Heart right ventricle (tissue), 16 donors: ENCODE results near the gene SURF2. TPM values are rescaled to one million over a fixed set of nuclear protein-coding genes. Genes with fewer than 3 reads are reported as not detected.

Experiments
- ATAC-seq, 8 donors: fragments of 200-7000 bp; cut with Tn5 transposase; one replicate each; pipeline ENCODE4 v1.9.1; 2020; ENCODE audit warnings: mild to moderate bottlenecking in 8 of 8, moderate library complexity in 8 of 8, moderate number of reproducible peaks in 1 of 8
- DNase-seq, 2 donors: peaks; one replicate each; pipeline ENCODE4 v3.0.0-alpha.2; 2020
- H3K27ac ChIP-seq, 10 donors: fragments of 200-600 bp; sonication (generic) in 2 of 10; one replicate each; pipeline versions ENCODE4 v1.5.0 to v1.8.0; 2020 to 2022; ENCODE audit warnings: mild to moderate bottlenecking in 3 of 10
- H3K27me3 ChIP-seq, 7 donors: fragments of 200-600 bp; one replicate each; pipeline ENCODE4 v1.8.0; 2021 to 2022; ENCODE audit warnings: mild to moderate bottlenecking in 2 of 7
- H3K36me3 ChIP-seq, 9 donors: fragments of 200-600 bp; sonication (generic) in 1 of 9; one replicate each; pipeline versions ENCODE4 v1.5.0 to v1.8.0; 2020 to 2022; ENCODE audit warnings: mild to moderate bottlenecking in 2 of 9
- H3K4me1 ChIP-seq, 9 donors: fragments of 200-600 bp; sonication (generic) in 1 of 9; one replicate each; pipeline versions ENCODE4 v1.5.0 to v1.8.0; 2020 to 2022; ENCODE audit warnings: mild to moderate bottlenecking in 4 of 9
- H3K4me3 ChIP-seq, 10 donors: fragments of 200-600 bp; sonication (generic) in 2 of 10; one replicate each; pipeline versions ENCODE4 v1.5.0 to v1.8.0; 2020 to 2022; ENCODE audit warnings: mild to moderate bottlenecking in 7 of 10, moderate library complexity in 2 of 10
- H3K9me3 ChIP-seq, 11 donors: fragments of 200-600 bp in 10 of 11; sonication (generic) in 2 of 11; one replicate each; pipeline versions ENCODE4 v1.5.0 to v1.8.0; 2013 to 2022; ENCODE audit warnings: mild to moderate bottlenecking in 2 of 11, control low read depth in 1 of 11, moderate library complexity in 1 of 11
- WGBS, 2 donors: extraction: QIAGEN DNeasy Blood & Tissue Kit; methylation state at CpG; one replicate each; pipeline ENCODE4 v1.1.7; 2013; ENCODE audit warnings: inconsistent platforms in 1 of 2; 5-methylcytosine and 5-hydroxymethylcytosine counted together
- intact Hi-C, 10 donors: fragments of 100-400 bp; cut with DNase I; formaldehyde crosslinking; loops; one replicate each; pipeline versions ENCODE4 v1.11.1 to v1.14.2; 2022
- polyA plus RNA-seq, 2 donors: library from polyadenylated mRNA; stranded (reverse); fragments of 200-250 nt; gene quantifications; one replicate each; pipeline ENCODE4 v1.2.3, GENCODE V29; 2013
- total RNA-seq, 10 donors: library from RNA; stranded (reverse); fragmentation: NEBNext Ultra II Directional in 3 of 10; extraction: Animal tissue kit (Norgen Biotek cat#: 25700) in 3 of 10; gene quantifications; one replicate each; pipeline versions ENCODE4 v1.2.1 to v1.2.4, GENCODE V29; 2021 to 2023
- TF ChIP-seq, protein P1 (sequence below), 9 donors: fragments of 200-600 bp; sonication (generic) in 2 of 9; IDR thresholded peaks; one replicate each; pipeline versions ENCODE4 v1.5.0 to v1.8.0; 2021 to 2022; ENCODE audit warnings: antibody characterized with exemption in 9 of 9, mild to moderate bottlenecking in 5 of 9, moderate library complexity in 1 of 9
- donor health status: Arrhythmogenic right ventricular cardiomyopathy.
- donor health status: ischemic (EF 13 %, LVEDD 7.1; RV severe dilation, severe dysfunction).
- donor health status: healthy with polysubstance abuse.
- donor health status: DM: no; HTN: yes; CAD: no.
- donor health status: DM: no; HTN: no; CAD: no.
- donor health status: ischemic (EF 25% LVEDD 6.9; RV normal size, moderate dysfunction).
- donor health status: ischemic (EF 25% LVEDD 5.7; RV mildly dilated, moderate dysfunction).
- donor health status: healthy.
- donor health status: DM: yes; HTN: yes; CAD: no.
- donor health status: Ischemic cardiomyopathy.
- donor health status: ischemic (EF 35%, LVEDD 5.7; RV mildly dilated, moderate dysfunction).
- donor health status: nonischemic (EF 11% LVEDD 7.7; RV severe dilation, severe dysfunction).
- donor health status: DM: yes; HTN: yes; CAD: no.
- donor health status: PGD.
- donor health status: ischemic (EF 29% LVEDD 5.4; RV normal size, mild dysfunction).
- donor health status: nonischemic (EF 23%, LVEDD 6.1; RV moderate dilation, normal function).

Gene SURF2
- total and polyA plus RNA-seq, 12 donors = 9.7 to 44.8 (median 14.2) TPM

DNA sequence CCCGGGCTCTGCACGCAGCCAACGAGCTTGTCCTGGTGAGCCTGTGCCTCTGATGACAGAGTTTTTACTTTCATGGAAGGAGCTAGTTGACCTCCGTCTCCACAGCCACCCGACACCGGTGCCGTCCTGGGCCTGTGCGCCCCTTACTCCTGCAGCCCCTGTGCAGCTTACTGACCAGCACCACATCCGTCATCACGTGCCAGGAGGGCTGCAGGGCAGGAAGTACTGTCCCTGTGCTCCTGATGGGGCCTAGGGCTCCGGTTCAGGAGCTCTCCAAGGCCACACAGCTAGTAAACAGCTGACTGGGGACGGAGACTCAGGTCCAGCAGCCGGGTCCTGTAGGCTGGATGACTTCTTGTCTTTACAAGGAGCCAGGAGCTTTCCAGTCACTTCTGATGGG, 30.0 kb downstream of the SURF2 start:
- Histone ChIP-seq H3K4me1 (no peaks in the 10 kb centered on the region), H3K27ac (no peak overlapping the region), H3K27me3 (peaks cover 0 to 7% (median 0%) of the 10 kb centered on the region in 7 donors), H3K4me3 (no peak overlapping the region), H3K36me3 (no peaks in the 10 kb centered on the region), H3K9me3 (no peaks in the 10 kb centered on the region)
- TF ChIP-seq, protein P1, sequence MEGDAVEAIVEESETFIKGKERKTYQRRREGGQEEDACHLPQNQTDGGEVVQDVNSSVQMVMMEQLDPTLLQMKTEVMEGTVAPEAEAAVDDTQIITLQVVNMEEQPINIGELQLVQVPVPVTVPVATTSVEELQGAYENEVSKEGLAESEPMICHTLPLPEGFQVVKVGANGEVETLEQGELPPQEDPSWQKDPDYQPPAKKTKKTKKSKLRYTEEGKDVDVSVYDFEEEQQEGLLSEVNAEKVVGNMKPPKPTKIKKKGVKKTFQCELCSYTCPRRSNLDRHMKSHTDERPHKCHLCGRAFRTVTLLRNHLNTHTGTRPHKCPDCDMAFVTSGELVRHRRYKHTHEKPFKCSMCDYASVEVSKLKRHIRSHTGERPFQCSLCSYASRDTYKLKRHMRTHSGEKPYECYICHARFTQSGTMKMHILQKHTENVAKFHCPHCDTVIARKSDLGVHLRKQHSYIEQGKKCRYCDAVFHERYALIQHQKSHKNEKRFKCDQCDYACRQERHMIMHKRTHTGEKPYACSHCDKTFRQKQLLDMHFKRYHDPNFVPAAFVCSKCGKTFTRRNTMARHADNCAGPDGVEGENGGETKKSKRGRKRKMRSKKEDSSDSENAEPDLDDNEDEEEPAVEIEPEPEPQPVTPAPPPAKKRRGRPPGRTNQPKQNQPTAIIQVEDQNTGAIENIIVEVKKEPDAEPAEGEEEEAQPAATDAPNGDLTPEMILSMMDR (IDR thresholded peaks at IDR 0.05) = no peak
- ATAC-seq = no peak
- DNase-seq = no peak
- WGBS, 2 donors = 77 to 79% methylated on average over 13 of the region's 13 CpGs
- intact Hi-C loops = no loop called here

DNA sequence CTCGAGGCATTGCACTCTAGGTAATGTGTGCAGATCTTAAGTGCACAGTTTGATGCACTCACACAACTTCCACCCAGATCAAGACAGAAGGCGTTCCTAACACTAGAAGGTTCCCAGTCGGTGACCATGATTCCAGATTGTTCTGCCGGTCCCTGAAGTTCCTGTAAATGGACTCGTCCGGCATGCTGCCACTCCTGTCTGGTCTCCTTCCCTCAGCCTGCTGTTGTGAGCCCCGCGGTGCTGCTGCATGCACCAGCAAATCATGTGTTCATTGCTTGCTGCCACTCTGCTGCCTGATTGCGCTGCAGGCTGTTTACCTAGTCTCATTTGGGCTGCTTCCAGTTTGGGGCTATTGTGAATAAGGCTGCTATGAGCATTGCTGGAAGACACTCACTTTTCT, 31.3 kb downstream of the SURF2 start:
- 84 to 89% methylated on average over 9 of the region's 9 CpGs for WGBS, 2 donors

DNA sequence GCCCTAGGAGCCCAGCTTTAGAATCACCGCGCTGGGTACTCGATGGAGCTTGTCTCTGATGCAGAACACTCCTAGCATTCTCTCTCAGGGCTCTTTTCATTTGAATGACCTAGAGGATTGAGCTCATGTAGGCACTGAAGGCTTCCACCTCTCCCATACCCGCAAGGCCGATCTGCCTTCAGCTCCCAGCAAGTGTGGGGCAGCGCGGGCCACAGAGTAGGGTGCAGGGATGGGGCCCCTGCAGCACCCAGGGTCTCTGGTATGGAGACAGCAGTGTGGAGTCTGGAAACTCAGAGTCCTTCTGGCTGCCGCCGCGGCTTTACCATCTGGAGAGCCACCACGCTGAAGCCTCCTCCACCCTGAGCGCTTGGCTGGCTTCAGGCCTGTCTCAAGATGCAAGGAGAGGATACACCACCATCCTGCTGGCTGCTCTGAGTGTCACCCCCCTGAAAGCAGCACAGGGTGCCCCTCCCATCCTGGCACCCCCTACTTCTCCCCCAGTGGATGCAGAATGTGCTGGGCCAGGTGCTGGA, 32.7 kb downstream of the SURF2 start:
- intact Hi-C loops = no loop called here
- no peak overlapping the region for H3K4me3 ChIP-seq
- H3K27ac ChIP-seq = no peak overlapping the region
- no peaks in the 10 kb centered on the region for H3K36me3 ChIP-seq
- no peaks in the 10 kb centered on the region for H3K9me3 ChIP-seq
- no peaks in the 10 kb centered on the region for H3K4me1 ChIP-seq
- 94 to 96% methylated on average over 12 of the region's 12 CpGs for WGBS, 2 donors
- DNase-seq (no peak), ATAC-seq (no peak)
- H3K27me3 ChIP-seq = peaks cover 0 to 15% (median 6%) of the 10 kb centered on the region in 7 donors
- TF ChIP-seq, protein P1 (IDR thresholded peaks at IDR 0.05) = no peak

More for the DNA sequence above, 31.3 kb downstream of the SURF2 start:
- Histone ChIP-seq H3K4me3 (no peak overlapping the region), H3K27ac (no peak overlapping the region), H3K36me3 (no peaks in the 10 kb centered on the region), H3K27me3 (peaks cover 0 to 9% (median 0%) of the 10 kb centered on the region in 7 donors), H3K4me1 (no peaks in the 10 kb centered on the region), H3K9me3 (no peaks in the 10 kb centered on the region)
- TF ChIP-seq, protein P1 (IDR thresholded peaks at IDR 0.05) = no peak
- DNase-seq = no peak
- no peak for ATAC-seq
- intact Hi-C loops = no loop called here

DNA sequence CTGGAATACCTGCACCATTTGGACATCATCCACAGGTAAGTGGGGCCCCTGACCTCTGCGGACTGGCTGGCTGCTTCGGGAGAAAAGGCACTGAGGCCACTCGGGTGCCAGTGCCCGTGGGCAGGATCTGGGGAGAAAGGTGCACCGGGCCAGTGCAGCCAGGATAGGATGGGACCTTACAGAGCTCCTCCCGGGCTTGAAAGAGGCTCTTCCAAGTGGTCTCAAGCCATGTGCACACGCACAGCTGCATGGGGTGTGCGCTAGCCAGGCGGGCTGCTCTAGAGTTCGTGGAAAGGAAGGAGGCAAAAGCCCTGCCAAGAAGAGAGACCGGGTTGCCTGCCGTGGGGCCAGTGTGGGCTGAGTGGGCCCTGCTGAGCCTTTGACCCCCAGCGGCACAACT, 33.2 kb downstream of the SURF2 start:
- DNase-seq (no peak), ATAC-seq (no peak)
- WGBS, 2 donors = 86 to 90% methylated on average over 13 of the region's 13 CpGs
- Histone ChIP-seq H3K9me3 (no peaks in the 10 kb centered on the region), H3K4me3 (no peak overlapping the region), H3K36me3 (no peaks in the 10 kb centered on the region), H3K27ac (no peak overlapping the region), H3K27me3 (peaks cover 0 to 20% (median 7%) of the 10 kb centered on the region in 7 donors), H3K4me1 (no peaks in the 10 kb centered on the region)
- TF ChIP-seq, protein P1 (IDR thresholded peaks at IDR 0.05) = no peak
- intact Hi-C loops = no loop called here
